ENCODE data around the gene MSANTD4.
"Not testable (repeated sequence)": the region's sequence is repeated elsewhere in the genome, so short reads cannot be mapped to it uniquely, and the experiment has no call there.

Gene MSANTD4

DNA sequence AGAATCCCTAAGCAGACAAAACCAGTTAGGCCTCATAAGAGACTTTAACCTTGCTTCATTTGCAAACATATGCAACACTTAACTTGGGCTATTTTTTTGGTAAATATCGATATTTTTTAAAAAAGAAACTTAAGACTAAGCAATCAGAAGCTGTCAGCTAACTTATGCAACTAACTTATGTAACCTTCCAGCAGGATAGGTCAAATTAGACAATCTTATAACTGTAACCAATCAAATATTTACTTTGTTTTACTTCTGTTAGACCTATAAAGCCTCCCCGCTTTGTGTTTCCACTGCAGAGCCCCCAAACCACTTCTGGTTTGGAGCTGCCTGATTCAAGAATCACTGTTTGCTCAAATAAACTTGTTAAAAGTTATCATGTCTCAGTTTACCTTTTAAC lies 8.0 kb downstream of the MSANTD4 start:
- DNase-seq (ENCODE audit: low read depth): no peak

DNA sequence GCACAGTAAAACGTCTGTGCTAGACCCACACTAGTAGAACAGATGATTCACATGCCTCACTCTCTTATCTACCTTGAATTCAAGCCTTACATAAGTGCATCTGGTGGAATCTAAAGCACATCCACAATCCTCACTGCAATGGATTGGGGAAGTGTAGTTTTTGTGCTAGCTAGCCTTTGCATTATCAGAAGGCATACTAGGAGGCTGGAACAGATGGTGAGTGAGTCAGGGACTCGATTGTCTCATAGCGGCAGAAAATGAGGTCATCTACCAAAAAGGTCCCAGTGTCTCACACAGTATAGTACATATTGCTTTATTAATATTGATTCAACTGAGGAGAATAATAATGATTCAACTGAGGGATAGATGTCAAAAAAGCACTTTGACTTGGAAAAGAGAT lies 9.3 kb downstream of the MSANTD4 start:
- no peak for DNase-seq (ENCODE audit: low read depth)

GRCh38 chr11:106011481-106011880 lies 10.6 kb downstream of the MSANTD4 start:
- no peak for DNase-seq (ENCODE audit: low read depth)

DNA sequence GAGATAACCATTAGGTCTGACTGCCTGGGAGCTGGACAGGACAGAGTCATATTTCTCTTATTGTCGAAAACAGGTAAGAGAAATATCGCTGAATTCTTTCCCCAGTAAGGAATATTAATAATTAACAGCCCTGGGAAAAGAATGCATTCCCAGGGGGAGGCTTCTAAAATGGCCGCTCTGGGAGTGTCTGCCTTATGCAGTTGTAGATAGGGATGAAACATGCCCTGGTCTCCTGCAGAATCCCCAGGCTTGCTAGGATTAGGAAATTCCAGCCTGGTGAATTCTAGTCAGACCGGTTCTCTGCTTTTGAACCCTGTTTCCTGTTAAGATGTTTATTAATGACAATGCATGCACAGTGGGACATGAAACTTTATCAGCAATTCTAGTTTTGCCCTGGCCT lies 18.9 kb downstream of the MSANTD4 start:
- DNase-seq (ENCODE audit: low read depth): not testable (repeated sequence)

DNA sequence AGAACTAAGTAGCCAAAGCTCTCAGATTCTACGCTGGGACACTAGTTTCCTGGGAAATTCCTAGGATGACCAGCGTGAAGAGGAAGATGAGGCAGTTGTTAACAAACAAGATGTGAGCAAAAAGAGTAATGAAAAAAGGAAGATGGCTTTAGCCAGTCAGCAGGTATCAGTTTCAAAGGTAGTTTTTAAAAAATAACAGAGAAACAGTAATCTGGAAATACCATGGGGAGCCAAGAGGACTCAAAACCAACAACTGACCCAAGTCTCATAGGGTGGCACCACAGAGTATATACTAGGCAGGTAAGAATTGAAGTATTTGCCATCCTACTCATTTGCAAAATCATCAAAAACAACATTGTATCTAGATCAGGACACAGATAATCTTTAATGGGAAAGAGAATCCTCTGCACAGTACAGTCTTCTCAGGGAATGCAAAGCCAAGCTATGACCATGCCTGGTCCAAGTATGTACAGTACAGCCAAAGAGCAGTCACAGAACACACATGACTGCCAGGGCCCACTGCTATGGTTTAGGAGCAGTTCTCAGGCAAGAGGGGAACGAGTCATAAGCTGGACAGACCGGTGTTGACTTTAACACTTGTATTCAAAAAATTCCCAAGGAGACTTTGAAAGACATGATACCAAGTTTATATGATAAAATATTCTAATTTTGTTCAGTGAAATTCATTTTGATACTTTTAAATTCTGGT lies 20.6 kb downstream of the MSANTD4 start:
- no peak for DNase-seq (ENCODE audit: low read depth)

DNA sequence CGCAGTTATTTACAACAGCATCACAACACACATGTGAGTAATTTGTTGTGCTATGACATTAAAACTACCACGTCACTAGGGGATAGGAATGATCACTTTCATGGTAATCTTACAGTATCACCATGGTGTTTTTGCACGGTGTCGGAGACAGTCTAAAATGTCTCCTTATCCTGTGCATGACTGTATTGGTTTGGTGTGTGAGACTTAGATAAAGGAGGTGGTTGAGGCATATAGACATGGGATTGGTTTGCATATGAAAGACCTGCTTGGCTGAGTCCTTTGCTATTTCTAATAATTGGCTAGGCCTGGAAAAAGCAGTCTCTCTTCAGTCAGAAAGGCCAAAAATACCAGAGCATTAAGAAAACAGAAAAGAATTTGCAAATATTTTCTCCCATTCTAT lies 30.2 kb downstream of the MSANTD4 start:
- no peak for DNase-seq (ENCODE audit: low read depth)

GRCh38 chr11:105989124-105989523 lies 32.9 kb downstream of the MSANTD4 start:
- DNase-seq (ENCODE audit: low read depth): no peak

- DNase-seq (ENCODE audit: low read depth): no peak
Observed at GRCh38 chr11:105988197-105988596, 33.8 kb downstream of the MSANTD4 start.

DNA sequence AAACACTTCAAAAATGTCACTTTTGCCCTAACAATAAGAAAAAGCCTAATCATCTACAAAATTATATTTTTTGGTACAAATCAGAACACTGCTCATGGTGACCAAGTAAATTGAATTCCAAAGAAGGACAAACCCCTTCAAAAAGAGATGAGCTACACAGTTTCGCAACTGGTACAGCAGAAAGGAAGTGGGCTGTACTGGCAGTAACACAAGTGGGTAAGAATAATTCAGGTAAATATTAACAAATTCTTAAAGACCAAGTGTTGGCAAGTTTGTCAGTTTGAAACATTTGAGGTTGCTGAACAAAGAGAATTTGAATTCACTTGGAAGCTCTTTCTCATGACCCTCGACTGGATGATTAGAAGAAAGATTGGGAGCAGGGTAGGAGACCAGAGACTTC lies 35.5 kb downstream of the MSANTD4 start:
- DNase-seq (ENCODE audit: low read depth): no peak

DNA sequence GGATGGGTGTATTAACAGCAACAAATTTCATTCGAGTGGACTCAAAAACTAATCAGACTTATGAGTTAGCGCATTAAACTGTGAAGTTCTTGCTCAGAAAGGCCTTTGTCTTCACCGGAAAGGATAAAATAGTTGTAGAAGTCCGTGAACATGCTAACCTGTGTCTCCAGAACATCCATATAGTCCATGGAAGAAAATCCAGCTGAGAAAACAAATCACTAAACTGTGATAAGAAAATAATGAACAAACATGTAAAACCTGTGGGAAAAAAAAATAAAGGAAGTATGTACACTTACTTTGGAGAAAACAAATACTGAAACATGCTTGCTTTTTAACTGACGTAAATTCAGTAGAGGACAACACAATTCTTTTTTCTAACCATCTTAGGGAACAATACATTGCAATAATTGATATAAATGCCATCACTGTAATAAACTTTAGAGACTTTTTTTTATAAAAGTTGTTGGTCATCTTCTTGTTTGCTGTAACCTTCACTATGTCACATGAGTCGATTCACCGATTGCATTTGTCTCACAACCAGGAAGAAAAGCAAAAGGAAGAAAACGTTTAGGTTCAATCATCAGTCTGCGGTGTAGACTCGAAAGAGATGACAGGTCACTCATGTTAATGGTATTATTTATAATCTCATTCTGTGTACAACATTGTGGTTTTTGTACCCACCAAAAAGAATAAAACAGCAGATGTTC lies 41.9 kb downstream of the MSANTD4 start:
- no peak for DNase-seq (ENCODE audit: low read depth)

GRCh38 chr11:105975128-105975527 lies 46.9 kb downstream of the MSANTD4 start:
- DNase-seq (ENCODE audit: low read depth): no peak

- DNase-seq (ENCODE audit: low read depth): no peak
Observed at GRCh38 chr11:105969756-105970155, 52.3 kb downstream of the MSANTD4 start.

DNA sequence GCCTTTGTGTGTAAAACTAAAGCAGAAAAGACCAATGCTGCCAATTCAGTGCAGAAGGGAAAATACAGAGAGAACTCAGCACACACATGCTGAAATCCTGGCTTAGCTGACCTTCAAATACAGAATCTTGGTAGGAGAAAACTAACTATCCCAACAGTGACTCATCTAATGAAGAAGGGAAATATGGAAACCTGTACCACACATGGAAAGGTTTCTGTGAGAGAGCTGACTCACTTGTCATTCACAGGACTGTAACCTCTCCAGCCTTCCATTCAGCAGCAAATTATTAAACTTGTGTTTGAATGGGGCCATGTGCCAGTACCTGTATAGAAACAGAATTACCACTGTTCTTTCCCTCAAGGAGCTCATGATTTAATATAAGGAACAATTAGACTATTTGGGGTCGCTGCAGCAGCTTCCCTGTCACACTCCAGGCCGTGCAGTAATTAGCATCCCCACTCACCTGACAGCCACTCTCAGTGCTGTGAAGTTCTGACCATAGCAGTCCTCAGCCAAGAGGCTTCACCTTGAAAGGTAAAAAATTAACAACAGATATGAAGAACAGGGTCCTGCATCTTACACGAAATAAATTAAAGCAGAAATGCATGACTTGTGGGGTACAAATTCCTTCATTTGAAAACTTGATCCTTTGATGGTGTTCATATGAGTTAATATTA lies 53.9 kb downstream of the MSANTD4 start:
- DNase-seq (ENCODE audit: low read depth): no peak

DNA sequence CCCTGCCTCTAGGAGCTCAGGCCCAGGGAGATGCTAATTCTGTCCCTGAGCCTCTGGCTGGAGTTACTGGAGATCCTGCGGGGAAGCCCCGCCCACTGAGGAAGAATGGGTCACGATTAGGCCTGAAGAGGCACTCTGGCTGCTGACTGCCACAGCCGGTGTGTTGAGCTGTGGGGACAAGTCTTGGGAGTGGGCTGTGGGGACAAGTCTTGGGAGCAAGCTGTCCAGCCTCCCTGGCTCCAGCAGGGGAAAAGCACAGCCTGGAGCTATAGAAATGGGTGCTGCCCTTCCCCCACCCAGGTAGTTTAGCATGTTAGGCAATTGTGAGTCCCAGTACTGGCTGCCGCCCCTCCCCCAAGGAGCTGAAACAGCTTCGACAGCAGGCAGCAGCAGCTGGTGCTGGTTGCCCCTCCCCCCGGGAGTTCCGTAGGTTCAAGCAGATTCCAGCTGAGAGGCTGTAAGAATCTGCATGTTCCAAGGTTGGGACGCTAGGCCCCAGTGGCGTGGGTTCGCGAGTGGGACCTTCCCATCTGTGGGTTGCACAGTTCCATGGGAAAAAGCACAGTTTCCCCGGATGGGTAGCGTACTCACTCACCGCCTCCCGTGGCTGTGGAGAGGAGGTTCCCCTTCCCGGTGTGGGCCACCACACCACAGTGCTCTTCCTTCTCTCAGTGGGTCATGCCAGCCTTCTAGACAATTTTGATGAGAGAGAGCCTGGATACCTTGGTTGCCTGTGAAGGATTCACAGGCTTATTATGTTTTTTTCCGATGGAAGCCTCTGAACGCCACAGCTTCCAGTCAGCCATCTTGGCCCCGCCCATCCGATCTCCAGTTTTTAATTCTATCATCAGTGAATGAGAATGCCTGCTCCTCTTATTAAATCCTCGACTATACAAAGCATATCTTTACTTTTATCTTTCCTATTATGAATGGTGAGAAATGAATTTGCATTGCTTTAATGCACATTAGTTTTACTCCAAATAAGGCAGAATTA lies 61.5 kb downstream of the MSANTD4 start:
- DNase-seq (ENCODE audit: low read depth): no peak

Measured in stimulated activated CD4-positive, alpha-beta T cell treated with anti-CD3 and anti-CD28 coated beads, Interleukin-2, amount 100 ng/mL, for 4 hours (primary cell).